Stimulated activated CD8-positive, alpha-beta memory T cell treated with anti-CD3 and anti-CD28 coated beads, Interleukin-7, amount 100 ng/mL, for 48 hours (primary cell): ENCODE data around the gene ALPI.

Experiments used
- DNase-seq, 2 donors: peaks; one replicate each; pipeline ENCODE4 v3.0.0-alpha.2; 2020; ENCODE audit warnings: low read depth in 1 of 2; ENCODE audit errors: extremely low read depth in 1 of 2

ALPI gene

GRCh38 chr2:232483923-232484627 lies 28.1 kb downstream of the ALPI start:
- DNase-seq, result no peak

- no peak for DNase-seq
Measured at GRCh38 chr2:232484628-232485347, 28.8 kb downstream of the ALPI start.

GRCh38 chr2:232485348-232485756 lies 29.4 kb downstream of the ALPI start:
- no peak for DNase-seq

- DNase-seq, result no peak
Measured at GRCh38 chr2:232485757-232486557, 30.0 kb downstream of the ALPI start.

GRCh38 chr2:232486558-232487384 lies 30.8 kb downstream of the ALPI start:
- DNase-seq, result no peak

- no peak for DNase-seq
Measured at GRCh38 chr2:232487385-232488096, 31.6 kb downstream of the ALPI start, which contains the start of gene ECEL1. Gene ECEL1, minus strand, starts transcription at chr2:232487834. Its CDS starts 1,181 bp downstream, at chr2:232486653.

GRCh38 chr2:232488097-232488711 lies 32.3 kb downstream of the ALPI start:
- DNase-seq, result no peak

GRCh38 chr2:232488721-232489300 lies 32.9 kb downstream of the ALPI start:
- no peak for DNase-seq

- no peak for DNase-seq
Measured at GRCh38 chr2:232489516-232490220, 33.7 kb downstream of the ALPI start.

GRCh38 chr2:232490221-232491138 lies 34.5 kb downstream of the ALPI start:
- no peak for DNase-seq

GRCh38 chr2:232491139-232491780 lies 35.3 kb downstream of the ALPI start:
- DNase-seq, result no peak

- DNase-seq, result no peak
Measured at GRCh38 chr2:232492236-232492848, 36.4 kb downstream of the ALPI start.

GRCh38 chr2:232492963-232493700 lies 37.2 kb downstream of the ALPI start:
- DNase-seq, result no peak

GRCh38 chr2:232493701-232494474 lies 37.9 kb downstream of the ALPI start:
- no peak for DNase-seq

- no peak for DNase-seq
Measured at GRCh38 chr2:232494542-232494941, 38.6 kb downstream of the ALPI start.
